Endodermal cell (in vitro differentiated cells): ENCODE data around the gene ABLIM2. TPM values are rescaled to one million over a fixed set of nuclear protein-coding genes. Genes with fewer than 3 reads are reported as not detected.

ENCODE experiments used
- DNase-seq: peaks from one replicate; pipeline ENCODE4 v3.0.0-alpha.2; 2017
- H3K27ac ChIP-seq: 2 replicates; pipeline ENCODE4 v1.5.1; 2013; ENCODE audit warnings: mild to moderate bottlenecking, low read depth, low read length, moderate library complexity
- H3K27me3 ChIP-seq: 2 replicates; pipeline ENCODE4 v1.6.1; 2013; ENCODE audit warnings: mild to moderate bottlenecking, low read length, moderate library complexity; ENCODE audit not compliant: insufficient read depth, control insufficient read depth, poor library complexity, severe bottlenecking
- H3K36me3 ChIP-seq: 2 replicates; pipeline ENCODE4 v1.7.0; 2013; ENCODE audit warnings: mild to moderate bottlenecking, low read length, moderate library complexity; ENCODE audit not compliant: control insufficient read depth, insufficient read depth
- H3K4me1 ChIP-seq: one replicate; pipeline ENCODE4 v1.7.0; 2013; ENCODE audit warnings: low read length; ENCODE audit not compliant: control insufficient read depth, insufficient read depth
- H3K4me3 ChIP-seq: 2 replicates; pipeline ENCODE4 v1.5.1; 2013; ENCODE audit warnings: mild to moderate bottlenecking, low read length, moderate library complexity
- H3K9ac ChIP-seq: 2 replicates; pipeline ENCODE4 v1.6.1; 2013; ENCODE audit warnings: mild to moderate bottlenecking, low read length, moderate library complexity; ENCODE audit not compliant: poor library complexity, severe bottlenecking; ENCODE audit errors: extremely low read depth
- H3K9me3 ChIP-seq: 2 replicates; pipeline ENCODE4 v1.6.1; 2013; ENCODE audit warnings: mild to moderate bottlenecking, low read length, moderate library complexity; ENCODE audit not compliant: control insufficient read depth
- H3K27ac Mint-ChIP-seq: 2 replicates; pipeline ENCODE4 v1.8.0; 2020; ENCODE audit warnings: mixed read lengths
- H3K27me3 Mint-ChIP-seq: 2 replicates; pipeline ENCODE4 v1.8.0; 2021; ENCODE audit warnings: mild to moderate bottlenecking, mixed read lengths; ENCODE audit not compliant: insufficient read depth
- H3K36me3 Mint-ChIP-seq: 2 replicates; pipeline ENCODE4 v1.8.0; 2020; ENCODE audit warnings: low read depth, mixed read lengths
- H3K4me1 Mint-ChIP-seq: 2 replicates; pipeline ENCODE4 v1.8.0; 2020; ENCODE audit warnings: mixed read lengths
- H3K4me3 Mint-ChIP-seq: 2 replicates; pipeline ENCODE4 v1.8.0; 2020; ENCODE audit warnings: mild to moderate bottlenecking, moderate library complexity, mixed read lengths
- H3K9me3 Mint-ChIP-seq: 2 replicates; pipeline ENCODE4 v1.8.0; 2020; ENCODE audit warnings: mild to moderate bottlenecking, mixed read lengths
- WGBS, 2 experiments: methylation state at CpG; one replicate each; pipeline versions ENCODE4 v1.1.5 to v1.1.7; 2013; ENCODE audit warnings: missing lambda C conversion rate in 2 of 2, mixed read lengths in 1 of 2; ENCODE audit not compliant: insufficient coverage in 1 of 2, insufficient read length in 1 of 2; 5-methylcytosine and 5-hydroxymethylcytosine counted together
- total RNA-seq, 2 donors: library from RNA; stranded (reverse); fragmentation: NEBNext Ultra II Directional in 1 of 2; extraction: Animal tissue kit (Norgen Biotek cat#: 25700) in 1 of 2; gene quantifications; 2 replicates in 1 of 2; 3 replicates in 1 of 2; pipeline ENCODE4 v1.2.1, GENCODE V29; 2021
- TF ChIP-seq, protein P1 (sequence below): fragments of 200-600 bp; sonication (generic); conservative IDR thresholded peaks from 2 replicates; pipeline ENCODE4 v1.5.0; 2021; ENCODE audit warnings: antibody characterized with exemption, mild to moderate bottlenecking

ABLIM2 gene
- total RNA-seq, 2 donors from 2014 or later = 0.35 to 1.6 TPM

DNA sequence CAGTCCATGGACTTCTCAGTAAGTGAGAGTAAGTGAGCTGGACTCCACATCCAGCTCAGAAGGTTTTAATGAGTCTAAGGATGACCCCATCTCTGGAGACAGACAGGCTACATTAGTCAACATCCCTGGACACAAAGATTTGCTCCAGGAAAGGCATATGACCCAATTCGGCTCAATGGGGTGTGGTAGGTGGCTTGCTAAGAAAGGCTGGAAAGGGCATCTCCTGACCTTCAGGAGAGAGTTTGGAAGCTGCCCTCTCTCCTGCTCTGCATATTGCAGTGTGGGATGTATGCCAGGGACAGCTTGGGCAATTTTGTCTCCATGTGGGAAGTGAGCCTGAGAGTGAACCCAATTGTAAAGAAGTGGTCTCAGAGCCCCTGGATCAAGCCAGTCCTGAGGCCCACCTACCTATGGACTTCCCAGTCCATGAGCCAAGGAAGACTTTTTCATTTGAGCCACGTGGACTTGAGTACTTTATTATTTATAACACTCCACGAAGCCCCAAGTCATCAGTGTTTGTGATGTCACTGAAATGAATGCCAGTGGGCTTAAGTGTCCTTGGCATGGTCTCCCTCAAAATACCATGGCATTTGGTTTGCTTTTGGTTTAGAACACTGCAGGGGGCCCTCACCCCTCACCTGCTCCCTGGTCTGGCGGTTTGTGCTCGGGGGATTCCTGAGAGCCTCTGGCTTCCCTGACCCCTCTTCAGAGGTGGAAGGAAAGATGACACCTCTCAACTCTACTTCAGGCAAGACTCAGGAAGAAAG, 10.4 kb upstream of the ABLIM2 start:
- no peaks in the 10 kb centered on the region for H3K36me3 Mint-ChIP-seq
- H3K27ac Mint-ChIP-seq = no peak overlapping the region
- H3K4me1 ChIP-seq = no peaks in the 10 kb centered on the region
- WGBS, 2 experiments = 90 to 93% methylated on average over 5 of the region's 5 CpGs
- DNase-seq = no peak
- H3K9ac ChIP-seq = no peak overlapping the region
- no peaks in the 10 kb centered on the region for H3K4me1 Mint-ChIP-seq
- TF ChIP-seq, protein P1, sequence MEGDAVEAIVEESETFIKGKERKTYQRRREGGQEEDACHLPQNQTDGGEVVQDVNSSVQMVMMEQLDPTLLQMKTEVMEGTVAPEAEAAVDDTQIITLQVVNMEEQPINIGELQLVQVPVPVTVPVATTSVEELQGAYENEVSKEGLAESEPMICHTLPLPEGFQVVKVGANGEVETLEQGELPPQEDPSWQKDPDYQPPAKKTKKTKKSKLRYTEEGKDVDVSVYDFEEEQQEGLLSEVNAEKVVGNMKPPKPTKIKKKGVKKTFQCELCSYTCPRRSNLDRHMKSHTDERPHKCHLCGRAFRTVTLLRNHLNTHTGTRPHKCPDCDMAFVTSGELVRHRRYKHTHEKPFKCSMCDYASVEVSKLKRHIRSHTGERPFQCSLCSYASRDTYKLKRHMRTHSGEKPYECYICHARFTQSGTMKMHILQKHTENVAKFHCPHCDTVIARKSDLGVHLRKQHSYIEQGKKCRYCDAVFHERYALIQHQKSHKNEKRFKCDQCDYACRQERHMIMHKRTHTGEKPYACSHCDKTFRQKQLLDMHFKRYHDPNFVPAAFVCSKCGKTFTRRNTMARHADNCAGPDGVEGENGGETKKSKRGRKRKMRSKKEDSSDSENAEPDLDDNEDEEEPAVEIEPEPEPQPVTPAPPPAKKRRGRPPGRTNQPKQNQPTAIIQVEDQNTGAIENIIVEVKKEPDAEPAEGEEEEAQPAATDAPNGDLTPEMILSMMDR = no peak
- no peak overlapping the region for H3K4me3 Mint-ChIP-seq
- H3K27me3 ChIP-seq = peaks cover 5% of the 10 kb centered on the region
- no peaks in the 10 kb centered on the region for H3K36me3 ChIP-seq
- H3K9me3 ChIP-seq = peaks cover 14% of the 10 kb centered on the region
- no peak overlapping the region for H3K27ac ChIP-seq
- no peak overlapping the region for H3K4me3 ChIP-seq
- peaks cover 18% of the 10 kb centered on the region for H3K27me3 Mint-ChIP-seq
- H3K9me3 Mint-ChIP-seq = peaks cover 14% of the 10 kb centered on the region

DNA sequence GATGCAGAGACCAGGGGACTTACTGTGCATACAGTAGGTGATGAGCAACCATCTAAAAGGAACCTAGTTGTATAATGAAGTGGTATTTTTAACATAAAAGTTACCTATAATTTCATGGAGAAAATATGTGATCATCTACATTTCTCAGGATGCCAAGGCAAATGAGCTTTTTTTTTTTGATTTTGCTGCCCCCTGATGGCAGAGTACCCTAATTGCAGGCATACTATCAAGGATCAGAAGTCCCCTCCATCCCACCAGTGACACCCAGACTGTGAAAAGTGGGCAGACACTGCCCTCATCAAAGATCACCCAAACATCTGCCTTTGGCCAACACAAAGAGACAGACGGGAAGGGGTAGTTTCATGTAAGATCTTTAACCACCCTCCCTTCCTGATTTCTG, 9.6 kb upstream of the ABLIM2 start:
- Histone ChIP-seq H3K4me3 (no peak overlapping the region), H3K27me3 (peaks cover 5% of the 10 kb centered on the region), H3K4me1 (no peaks in the 10 kb centered on the region), H3K36me3 (no peaks in the 10 kb centered on the region), H3K27ac (no peak overlapping the region), H3K9ac (no peak overlapping the region), H3K9me3 (peaks cover 14% of the 10 kb centered on the region)
- H3K27me3 Mint-ChIP-seq = peaks cover 18% of the 10 kb centered on the region
- H3K36me3 Mint-ChIP-seq = no peaks in the 10 kb centered on the region
- peaks cover 14% of the 10 kb centered on the region for H3K9me3 Mint-ChIP-seq
- H3K4me3 Mint-ChIP-seq = no peak overlapping the region
- TF ChIP-seq, protein P1 = peak; percentile 76
- DNase-seq = peak; percentile 36
- WGBS, 2 experiments = 100% methylated on average over 1 of the region's 1 CpG
- H3K27ac Mint-ChIP-seq = no peak overlapping the region
- no peaks in the 10 kb centered on the region for H3K4me1 Mint-ChIP-seq

DNA sequence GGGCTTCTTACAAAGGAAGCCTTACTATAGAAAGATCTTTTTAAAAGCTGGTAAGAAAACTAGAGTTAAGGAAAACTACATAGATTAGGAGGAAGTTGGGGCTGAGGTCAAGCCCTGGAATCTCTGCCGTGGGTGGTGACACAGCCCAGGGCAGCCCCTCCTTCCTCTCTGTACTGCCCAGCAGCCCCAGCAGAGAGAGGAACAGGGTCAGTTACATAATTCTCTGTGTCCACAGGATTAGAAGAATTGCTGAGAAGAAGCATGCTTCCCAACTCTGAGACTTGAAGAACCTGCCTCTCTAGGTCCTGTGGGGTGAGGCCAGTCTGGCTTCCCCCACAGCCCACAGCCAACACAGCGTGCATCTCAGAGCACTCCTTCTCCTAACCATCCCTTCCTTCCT, 9.2 kb upstream of the ABLIM2 start:
- Mint-ChIP-seq H3K9me3 (peaks cover 14% of the 10 kb centered on the region), H3K4me1 (no peaks in the 10 kb centered on the region), H3K4me3 (no peak overlapping the region), H3K27me3 (peaks cover 18% of the 10 kb centered on the region), H3K27ac (no peak overlapping the region), H3K36me3 (no peaks in the 10 kb centered on the region)
- Histone ChIP-seq H3K9me3 (peaks cover 14% of the 10 kb centered on the region), H3K36me3 (no peaks in the 10 kb centered on the region), H3K27me3 (peaks cover 5% of the 10 kb centered on the region), H3K9ac (no peak overlapping the region), H3K27ac (no peak overlapping the region), H3K4me1 (no peaks in the 10 kb centered on the region), H3K4me3 (no peak overlapping the region)
- DNase-seq = no peak
- WGBS, 2 experiments = 87 to 100% methylated on average over 1 to 2 of the region's 2 CpGs
- TF ChIP-seq, protein P1 = no peak
